Measurements from ENCODE around the gene CAB39L. TPM values are rescaled to one million over a fixed set of nuclear protein-coding genes. Genes with fewer than 3 reads are reported as not detected.

The CAB39L gene
- total and polyA plus RNA-seq, 9 of the 15 experiments (the other 6 are each of a cell fraction or from before 2014, with no cell fraction given): 1.1 to 4.2 (median 2.6) TPM

GRCh38 chr13:49302817-49303216 is 141.0 kb downstream of the CAB39L start:
- in situ Hi-C loops (cut with MboI): loop anchor here (10.0 kb wide), 1 partner anchor 132 kb away; no protein-coding TSS in a partner anchor
- H3K27ac ChIP-seq (ENCODE audit: extremely low read depth, low read depth, low read length): no peak overlapping the region
- WGBS (ENCODE audit: insufficient coverage, low coverage, missing lambda C conversion rate): 59% methylated on average over 8 of the region's 9 CpGs
- TF ChIP-seq PCBP2 (IDR thresholded peaks at IDR 0.05; ENCODE audit: low read depth, low read length, poor library complexity, severe bottlenecking) (no peak), TSC22D4 (tag; IDR thresholded peaks at IDR 0.05) (no peak), KDM1A (IDR thresholded peaks at IDR 0.05) (no peak), MTA1 (IDR thresholded peaks at IDR 0.05; ENCODE audit: borderline replicate concordance) (no peak), HDAC2 (IDR thresholded peaks at IDR 0.05) (no peak), KLF13 (tag; IDR thresholded peaks at IDR 0.05; ENCODE audit: borderline replicate concordance, low read depth) (no peak), FOXA3 (CRISPR knock-in tag; conservative IDR thresholded peaks at IDR 0.05 in 1 of 2, IDR thresholded peaks at IDR 0.05 in 1 of 2) (no peak), MEF2D (tag; conservative IDR thresholded peaks at IDR 0.05; ENCODE audit: low read depth) (no peak)
- TF ChIP-seq, protein P1, sequence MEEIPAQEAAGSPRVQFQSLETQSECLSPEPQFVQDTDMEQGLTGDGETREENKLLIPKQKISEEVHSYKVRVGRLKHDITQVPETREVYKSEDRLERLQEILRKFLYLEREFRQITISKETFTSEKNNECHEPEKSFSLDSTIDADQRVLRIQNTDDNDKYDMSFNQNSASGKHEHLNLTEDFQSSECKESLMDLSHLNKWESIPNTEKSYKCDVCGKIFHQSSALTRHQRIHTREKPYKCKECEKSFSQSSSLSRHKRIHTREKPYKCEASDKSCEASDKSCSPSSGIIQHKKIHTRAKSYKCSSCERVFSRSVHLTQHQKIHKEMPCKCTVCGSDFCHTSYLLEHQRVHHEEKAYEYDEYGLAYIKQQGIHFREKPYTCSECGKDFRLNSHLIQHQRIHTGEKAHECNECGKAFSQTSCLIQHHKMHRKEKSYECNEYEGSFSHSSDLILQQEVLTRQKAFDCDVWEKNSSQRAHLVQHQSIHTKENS (CRISPR knock-in tag; IDR thresholded peaks at IDR 0.05): no peak
- TF ChIP-seq, protein P2, sequence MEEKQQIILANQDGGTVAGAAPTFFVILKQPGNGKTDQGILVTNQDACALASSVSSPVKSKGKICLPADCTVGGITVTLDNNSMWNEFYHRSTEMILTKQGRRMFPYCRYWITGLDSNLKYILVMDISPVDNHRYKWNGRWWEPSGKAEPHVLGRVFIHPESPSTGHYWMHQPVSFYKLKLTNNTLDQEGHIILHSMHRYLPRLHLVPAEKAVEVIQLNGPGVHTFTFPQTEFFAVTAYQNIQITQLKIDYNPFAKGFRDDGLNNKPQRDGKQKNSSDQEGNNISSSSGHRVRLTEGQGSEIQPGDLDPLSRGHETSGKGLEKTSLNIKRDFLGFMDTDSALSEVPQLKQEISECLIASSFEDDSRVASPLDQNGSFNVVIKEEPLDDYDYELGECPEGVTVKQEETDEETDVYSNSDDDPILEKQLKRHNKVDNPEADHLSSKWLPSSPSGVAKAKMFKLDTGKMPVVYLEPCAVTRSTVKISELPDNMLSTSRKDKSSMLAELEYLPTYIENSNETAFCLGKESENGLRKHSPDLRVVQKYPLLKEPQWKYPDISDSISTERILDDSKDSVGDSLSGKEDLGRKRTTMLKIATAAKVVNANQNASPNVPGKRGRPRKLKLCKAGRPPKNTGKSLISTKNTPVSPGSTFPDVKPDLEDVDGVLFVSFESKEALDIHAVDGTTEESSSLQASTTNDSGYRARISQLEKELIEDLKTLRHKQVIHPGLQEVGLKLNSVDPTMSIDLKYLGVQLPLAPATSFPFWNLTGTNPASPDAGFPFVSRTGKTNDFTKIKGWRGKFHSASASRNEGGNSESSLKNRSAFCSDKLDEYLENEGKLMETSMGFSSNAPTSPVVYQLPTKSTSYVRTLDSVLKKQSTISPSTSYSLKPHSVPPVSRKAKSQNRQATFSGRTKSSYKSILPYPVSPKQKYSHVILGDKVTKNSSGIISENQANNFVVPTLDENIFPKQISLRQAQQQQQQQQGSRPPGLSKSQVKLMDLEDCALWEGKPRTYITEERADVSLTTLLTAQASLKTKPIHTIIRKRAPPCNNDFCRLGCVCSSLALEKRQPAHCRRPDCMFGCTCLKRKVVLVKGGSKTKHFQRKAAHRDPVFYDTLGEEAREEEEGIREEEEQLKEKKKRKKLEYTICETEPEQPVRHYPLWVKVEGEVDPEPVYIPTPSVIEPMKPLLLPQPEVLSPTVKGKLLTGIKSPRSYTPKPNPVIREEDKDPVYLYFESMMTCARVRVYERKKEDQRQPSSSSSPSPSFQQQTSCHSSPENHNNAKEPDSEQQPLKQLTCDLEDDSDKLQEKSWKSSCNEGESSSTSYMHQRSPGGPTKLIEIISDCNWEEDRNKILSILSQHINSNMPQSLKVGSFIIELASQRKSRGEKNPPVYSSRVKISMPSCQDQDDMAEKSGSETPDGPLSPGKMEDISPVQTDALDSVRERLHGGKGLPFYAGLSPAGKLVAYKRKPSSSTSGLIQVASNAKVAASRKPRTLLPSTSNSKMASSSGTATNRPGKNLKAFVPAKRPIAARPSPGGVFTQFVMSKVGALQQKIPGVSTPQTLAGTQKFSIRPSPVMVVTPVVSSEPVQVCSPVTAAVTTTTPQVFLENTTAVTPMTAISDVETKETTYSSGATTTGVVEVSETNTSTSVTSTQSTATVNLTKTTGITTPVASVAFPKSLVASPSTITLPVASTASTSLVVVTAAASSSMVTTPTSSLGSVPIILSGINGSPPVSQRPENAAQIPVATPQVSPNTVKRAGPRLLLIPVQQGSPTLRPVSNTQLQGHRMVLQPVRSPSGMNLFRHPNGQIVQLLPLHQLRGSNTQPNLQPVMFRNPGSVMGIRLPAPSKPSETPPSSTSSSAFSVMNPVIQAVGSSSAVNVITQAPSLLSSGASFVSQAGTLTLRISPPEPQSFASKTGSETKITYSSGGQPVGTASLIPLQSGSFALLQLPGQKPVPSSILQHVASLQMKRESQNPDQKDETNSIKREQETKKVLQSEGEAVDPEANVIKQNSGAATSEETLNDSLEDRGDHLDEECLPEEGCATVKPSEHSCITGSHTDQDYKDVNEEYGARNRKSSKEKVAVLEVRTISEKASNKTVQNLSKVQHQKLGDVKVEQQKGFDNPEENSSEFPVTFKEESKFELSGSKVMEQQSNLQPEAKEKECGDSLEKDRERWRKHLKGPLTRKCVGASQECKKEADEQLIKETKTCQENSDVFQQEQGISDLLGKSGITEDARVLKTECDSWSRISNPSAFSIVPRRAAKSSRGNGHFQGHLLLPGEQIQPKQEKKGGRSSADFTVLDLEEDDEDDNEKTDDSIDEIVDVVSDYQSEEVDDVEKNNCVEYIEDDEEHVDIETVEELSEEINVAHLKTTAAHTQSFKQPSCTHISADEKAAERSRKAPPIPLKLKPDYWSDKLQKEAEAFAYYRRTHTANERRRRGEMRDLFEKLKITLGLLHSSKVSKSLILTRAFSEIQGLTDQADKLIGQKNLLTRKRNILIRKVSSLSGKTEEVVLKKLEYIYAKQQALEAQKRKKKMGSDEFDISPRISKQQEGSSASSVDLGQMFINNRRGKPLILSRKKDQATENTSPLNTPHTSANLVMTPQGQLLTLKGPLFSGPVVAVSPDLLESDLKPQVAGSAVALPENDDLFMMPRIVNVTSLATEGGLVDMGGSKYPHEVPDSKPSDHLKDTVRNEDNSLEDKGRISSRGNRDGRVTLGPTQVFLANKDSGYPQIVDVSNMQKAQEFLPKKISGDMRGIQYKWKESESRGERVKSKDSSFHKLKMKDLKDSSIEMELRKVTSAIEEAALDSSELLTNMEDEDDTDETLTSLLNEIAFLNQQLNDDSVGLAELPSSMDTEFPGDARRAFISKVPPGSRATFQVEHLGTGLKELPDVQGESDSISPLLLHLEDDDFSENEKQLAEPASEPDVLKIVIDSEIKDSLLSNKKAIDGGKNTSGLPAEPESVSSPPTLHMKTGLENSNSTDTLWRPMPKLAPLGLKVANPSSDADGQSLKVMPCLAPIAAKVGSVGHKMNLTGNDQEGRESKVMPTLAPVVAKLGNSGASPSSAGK (IDR thresholded peaks at IDR 0.05): no peak

More at GRCh38 chr13:49302817-49303216, 141.0 kb downstream of the CAB39L start:
- Histone ChIP-seq H3K4me3 (no peak overlapping the region), H3K79me2 (ENCODE audit: control insufficient read depth, insufficient read depth, low read length) (no peaks in the 10 kb centered on the region), H4K20me1 (replicated peaks; ENCODE audit: control insufficient read depth, insufficient read depth, low read length) (no peaks in the 10 kb centered on the region), H3K9ac (ENCODE audit: insufficient read depth in 1 of 2, low read depth in 2 of 2, low read length in 2 of 2) (no peak overlapping the region), H3K27me3 (ENCODE audit: control insufficient read depth in 2 of 2, insufficient read depth in 2 of 2, low read length in 2 of 2) (no peaks in the 10 kb centered on the region), H3K9me3 (replicated peaks; ENCODE audit: control insufficient read depth, insufficient read depth, low read depth, low read length) (no peaks in the 10 kb centered on the region), H3K4me1 (replicated peaks in 1 of 2; ENCODE audit: control insufficient read depth in 2 of 2, insufficient read depth in 2 of 2, low read length in 2 of 2) (peaks cover 2 to 6% of the 10 kb centered on the region in 2 experiments; a peak in 3 of 5 replicates), H3K36me3 (ENCODE audit: control insufficient read depth, insufficient read depth, low read length) (no peaks in the 10 kb centered on the region), H2AFZ (ENCODE audit: low read depth, low read length) (no peak overlapping the region), H3K4me2 (ENCODE audit: insufficient read depth, low read length) (no peak overlapping the region), H3K9me1 (ENCODE audit: control insufficient read depth, insufficient read depth, low read length) (no peaks in the 10 kb centered on the region)
- BruUV-seq (replicated peaks): no TSS peak
- ChIA-PET POLR2A (interaction anchor here (0.6 to 0.7 kb wide), 2 partner anchors 10 to 44 kb away, joined by 3 read pairs; no protein-coding TSS in a partner anchor), CTCF (ENCODE audit: low intra/inter-chr PET ratio) (interaction anchor here (2.8 kb wide), 1 partner anchor 304 kb away, joined by 11 read pairs; no protein-coding TSS in a partner anchor)
- ATAC-seq: no peak
- FAIRE-seq: no peak
- no peak for DNase-seq (ENCODE audit: extremely low read depth in 1 of 4, low spot score in 3 of 4)
- intact Hi-C loops (cut with micrococcal nuclease): loop anchor here (5.0 kb wide), 1 partner anchor 119 kb away; no protein-coding TSS in a partner anchor

All from K562 (cell line).